Esophagus muscularis mucosa (tissue), 4 donors: ENCODE measurements around the gene RNF133. TPM values are rescaled to one million over a fixed set of nuclear protein-coding genes. Genes with fewer than 3 reads are reported as not detected.

Source experiments
- DNase-seq: peaks from one replicate; pipeline ENCODE4 v3.0.0-alpha.2; 2017; ENCODE audit errors: extremely low spot score
- H3K27ac ChIP-seq, 4 donors: fragments of 200-600 bp; sonication (generic); replicated peaks in 1 of 4; 1 replicate in 3 of 4; 2 replicates in 1 of 4; pipeline ENCODE4 v1.5.1; 2016 to 2019; ENCODE audit warnings: mild to moderate bottlenecking in 1 of 4
- H3K27me3 ChIP-seq, 4 donors: fragments of 200-600 bp; sonication (generic); one replicate each; pipeline versions ENCODE4 v1.5.1 to v1.6.0; 2016 to 2019
- H3K36me3 ChIP-seq, 4 donors: fragments of 200-600 bp; sonication (generic); one replicate each; pipeline ENCODE4 v1.5.1; 2016 to 2019
- H3K4me1 ChIP-seq, 4 donors: fragments of 200-600 bp; sonication (generic); one replicate each; pipeline ENCODE4 v1.5.1; 2016 to 2019
- H3K4me3 ChIP-seq, 4 donors: fragments of 200-600 bp; sonication (generic); 1 replicate in 2 of 4; 2 replicates in 2 of 4; pipeline ENCODE4 v1.5.1; 2016 to 2019; ENCODE audit warnings: mild to moderate bottlenecking in 4 of 4, moderate library complexity in 1 of 4
- H3K9me3 ChIP-seq, 4 donors: fragments of 200-600 bp; sonication (generic); 1 replicate in 3 of 4; 2 replicates in 1 of 4; pipeline ENCODE4 v1.5.1; 2016 to 2019
- CTCF ChIP-seq, 3 experiments: fragments of 200-600 bp in 2 of 3; fragments of 450-650 bp in 1 of 3; sonication (generic) in 2 of 3; IDR thresholded peaks; one replicate each; pipeline ENCODE4 v1.5.1; 2017 to 2019; ENCODE audit warnings: antibody characterized with exemption in 3 of 3, mild to moderate bottlenecking in 2 of 3, moderate library complexity in 1 of 3
- EP300 ChIP-seq: sonication (generic); formaldehyde crosslinking; IDR thresholded peaks from one replicate; pipeline ENCODE4 v1.6.1; 2017; ENCODE audit warnings: antibody characterized with exemption
- POLR2A ChIP-seq: fragments of 450-650 bp; IDR thresholded peaks from one replicate; pipeline ENCODE4 v1.6.1; 2017; ENCODE audit warnings: antibody characterized with exemption, moderate library complexity, mild to moderate bottlenecking, low read depth
- POLR2AphosphoS5 ChIP-seq, 2 donors: sonication (generic); formaldehyde crosslinking; IDR thresholded peaks; one replicate each; pipeline ENCODE4 v1.6.1; 2017; ENCODE audit warnings: antibody characterized with exemption in 2 of 2
- WGBS: methylation state at CpG from one replicate; pipeline ENCODE4 v1.1.5; 2018; 5-methylcytosine and 5-hydroxymethylcytosine counted together
- intact Hi-C: fragments of 100-400 bp; cut with DNase I; formaldehyde crosslinking; loops from one replicate; pipeline ENCODE4 v1.15.1; 2023
- small RNA-seq, 3 donors: library from RNA; depleted of rRNA; stranded (forward); fragments of <200 nt; gene quantifications; one replicate each; pipeline ENCODE3, GENCODE V24; 2016
- total RNA-seq, 4 donors: library from RNA; depleted of rRNA; stranded (reverse); fragments of >200 nt; gene quantifications; one replicate each; pipeline versions ENCODE4 v1.1.0 to v1.2.1, GENCODE V29; 2016

Gene RNF133
- total RNA-seq, 4 donors from 2014 or later, result 0.50 to 4.6 (median 1.7) TPM

GRCh38 chr7:122658856-122659255 lies 40.1 kb downstream of the RNF133 start:
- WGBS, result 33% methylated on average over 2 of the region's 2 CpGs
- H3K4me1 ChIP-seq, result peaks cover 0 to 10% (median 0%) of the 10 kb centered on the region in 4 donors
- H3K27me3 ChIP-seq, result no peaks in the 10 kb centered on the region
- no peak for DNase-seq
- H3K36me3 ChIP-seq, result no peaks in the 10 kb centered on the region
- TF ChIP-seq POLR2AphosphoS5 (IDR thresholded peaks at IDR 0.05) (no peak), CTCF (IDR thresholded peaks at IDR 0.05) (no peak), EP300 (no peak), POLR2A (no peak)
- intact Hi-C loops, result no loop called here
- no peak overlapping the region for H3K4me3 ChIP-seq
- no peaks in the 10 kb centered on the region for H3K9me3 ChIP-seq
- H3K27ac ChIP-seq, result no peak overlapping the region

GRCh38 chr7:122653685-122654084 lies 45.2 kb downstream of the RNF133 start:
- Histone ChIP-seq H3K9me3 (no peaks in the 10 kb centered on the region), H3K27me3 (no peaks in the 10 kb centered on the region), H3K4me3 (no peak overlapping the region), H3K36me3 (no peaks in the 10 kb centered on the region), H3K27ac (no peak overlapping the region), H3K4me1 (peaks cover 0 to 6% (median 3%) of the 10 kb centered on the region in 4 donors)
- intact Hi-C loops, result no loop called here
- TF ChIP-seq CTCF (IDR thresholded peaks at IDR 0.05) (no peak), POLR2AphosphoS5 (IDR thresholded peaks at IDR 0.05) (no peak), EP300 (no peak), POLR2A (no peak)
- WGBS, result 83% methylated on average over 5 of the region's 5 CpGs
- DNase-seq, result no peak

- no peak for DNase-seq
- H3K9me3 ChIP-seq, result no peaks in the 10 kb centered on the region
- no peak overlapping the region for H3K27ac ChIP-seq
- H3K27me3 ChIP-seq, result no peaks in the 10 kb centered on the region
- intact Hi-C loops, result no loop called here
- TF ChIP-seq EP300, result no peak
- TF ChIP-seq CTCF (IDR thresholded peaks at IDR 0.05), result no peak
- TF ChIP-seq POLR2A, result no peak
- no peak for TF ChIP-seq POLR2AphosphoS5 (IDR thresholded peaks at IDR 0.05)
- no peaks in the 10 kb centered on the region for H3K36me3 ChIP-seq
- WGBS, result 67% methylated on average over 4 of the region's 4 CpGs
- H3K4me3 ChIP-seq, result no peak overlapping the region
- H3K4me1 ChIP-seq, result peaks cover 0 to 6% (median 3%) of the 10 kb centered on the region in 4 donors
Measured at GRCh38 chr7:122652876-122653275, 46.0 kb downstream of the RNF133 start.

GRCh38 chr7:122651451-122651850 lies 47.5 kb downstream of the RNF133 start:
- no peaks in the 10 kb centered on the region for H3K36me3 ChIP-seq
- H3K27me3 ChIP-seq, result no peaks in the 10 kb centered on the region
- peaks cover 0 to 6% (median 3%) of the 10 kb centered on the region in 4 donors for H3K4me1 ChIP-seq
- WGBS, result 82% methylated on average over 2 of the region's 2 CpGs
- no peak for DNase-seq
- H3K9me3 ChIP-seq, result no peaks in the 10 kb centered on the region
- no peak for TF ChIP-seq POLR2A
- TF ChIP-seq POLR2AphosphoS5 (IDR thresholded peaks at IDR 0.05), result no peak
- TF ChIP-seq CTCF (IDR thresholded peaks at IDR 0.05), result no peak
- TF ChIP-seq EP300, result no peak
- intact Hi-C loops, result no loop called here
- H3K4me3 ChIP-seq, result no peak overlapping the region
- no peak overlapping the region for H3K27ac ChIP-seq

Small RNAs within 50 kb of the gene (small RNA-seq; reads per million reads assigned to genes)
- 0 reads per million in 3 donors for gene AC006463.1

Other genes with a start within 250 kb of the RNF133 start
- 1 to 10 TPM in 2 of 4 donors, under 1 TPM in 2; 0.58 to 8.7 (median 1.7) TPM for gene RNF148, start 3.8 kb upstream of the RNF133 start, total RNA-seq
- 100 to 1,000 TPM in 3 of 4 donors, 10 to 100 TPM in 1; 27.3 to 154 (median 114) TPM for gene CADPS2, start 187.3 kb upstream of the RNF133 start, total RNA-seq